A673 (cell line): ENCODE results near the gene NPAS1.

Source experiments
- EZH2 ChIP-seq: fragments of 200-600 bp; sonication (generic); IDR thresholded peaks from 2 replicates; pipeline ENCODE4 v1.6.1; 2017; ENCODE audit warnings: borderline replicate concordance, low read depth, mild to moderate bottlenecking, mixed read lengths, antibody characterized with exemption, low read length; ENCODE audit not compliant: poor library complexity, severe bottlenecking
- TF ChIP-seq, protein P1 (sequence below): fragments of 300-800, 200-600 bp; sonication (generic); conservative IDR thresholded peaks from 2 replicates; pipeline ENCODE4 v1.5.1; 2017; ENCODE audit warnings: low read depth, mild to moderate bottlenecking, antibody characterized with exemption, low read length, moderate library complexity, mixed read lengths

DNA sequence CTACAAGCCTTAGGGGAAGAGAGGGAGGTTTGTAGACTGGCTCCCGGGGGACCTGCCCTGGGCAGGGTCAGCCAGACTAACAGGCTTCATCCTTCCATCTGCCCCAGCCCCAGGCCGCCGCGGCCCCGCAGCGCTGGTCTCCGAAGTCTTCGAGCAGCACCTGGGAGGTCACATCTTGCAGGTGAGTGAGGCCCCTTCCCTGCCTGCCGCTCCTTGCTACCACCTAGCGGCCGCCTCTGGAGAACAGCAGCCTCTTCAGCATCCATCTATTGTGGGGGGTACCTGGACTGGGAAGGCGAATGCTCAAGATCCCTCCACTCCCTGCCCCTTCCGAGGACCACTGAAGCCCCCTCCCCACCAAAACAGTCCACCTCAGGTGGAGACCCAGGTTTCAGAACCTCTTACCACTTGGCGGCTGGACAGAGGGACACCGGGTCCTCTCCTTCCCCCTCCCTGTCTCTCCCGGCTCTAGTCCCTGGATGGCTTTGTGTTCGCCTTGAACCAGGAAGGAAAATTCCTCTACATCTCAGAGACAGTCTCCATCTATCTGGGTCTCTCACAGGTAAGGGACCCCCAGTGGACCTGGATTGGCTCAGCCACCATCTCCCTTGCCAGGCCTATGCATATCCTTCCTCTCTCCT is 12.7 kb downstream of the NPAS1 start:
- TF ChIP-seq, protein P1, sequence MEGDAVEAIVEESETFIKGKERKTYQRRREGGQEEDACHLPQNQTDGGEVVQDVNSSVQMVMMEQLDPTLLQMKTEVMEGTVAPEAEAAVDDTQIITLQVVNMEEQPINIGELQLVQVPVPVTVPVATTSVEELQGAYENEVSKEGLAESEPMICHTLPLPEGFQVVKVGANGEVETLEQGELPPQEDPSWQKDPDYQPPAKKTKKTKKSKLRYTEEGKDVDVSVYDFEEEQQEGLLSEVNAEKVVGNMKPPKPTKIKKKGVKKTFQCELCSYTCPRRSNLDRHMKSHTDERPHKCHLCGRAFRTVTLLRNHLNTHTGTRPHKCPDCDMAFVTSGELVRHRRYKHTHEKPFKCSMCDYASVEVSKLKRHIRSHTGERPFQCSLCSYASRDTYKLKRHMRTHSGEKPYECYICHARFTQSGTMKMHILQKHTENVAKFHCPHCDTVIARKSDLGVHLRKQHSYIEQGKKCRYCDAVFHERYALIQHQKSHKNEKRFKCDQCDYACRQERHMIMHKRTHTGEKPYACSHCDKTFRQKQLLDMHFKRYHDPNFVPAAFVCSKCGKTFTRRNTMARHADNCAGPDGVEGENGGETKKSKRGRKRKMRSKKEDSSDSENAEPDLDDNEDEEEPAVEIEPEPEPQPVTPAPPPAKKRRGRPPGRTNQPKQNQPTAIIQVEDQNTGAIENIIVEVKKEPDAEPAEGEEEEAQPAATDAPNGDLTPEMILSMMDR: peak; percentile 89
- TF ChIP-seq EZH2: no peak
